Mesothelial cell of epicardium (in vitro differentiated cells): Measurements from ENCODE around the gene HCLS1. TPM values are rescaled to one million over a fixed set of nuclear protein-coding genes. Genes with fewer than 3 reads are reported as not detected.

Source experiments
- DNase-seq, 2 experiments: peaks; one replicate each; pipeline ENCODE4 v3.0.0; 2021; ENCODE audit warnings: low spot score in 2 of 2; ENCODE audit not compliant: unreplicated experiment in 2 of 2
- H3K27ac Mint-ChIP-seq: 2 replicates; pipeline ENCODE4 v1.8.0; 2021; ENCODE audit warnings: mixed read lengths
- H3K27me3 Mint-ChIP-seq: 2 replicates; pipeline ENCODE4 v1.8.0; 2021; ENCODE audit warnings: low read depth, mixed read lengths
- H3K36me3 Mint-ChIP-seq: 2 replicates; pipeline ENCODE4 v1.8.0; 2021; ENCODE audit warnings: mixed read lengths
- H3K4me1 Mint-ChIP-seq: 2 replicates; pipeline ENCODE4 v1.8.0; 2021; ENCODE audit warnings: mixed read lengths
- H3K4me3 Mint-ChIP-seq: 2 replicates; pipeline ENCODE4 v1.8.0; 2021; ENCODE audit warnings: mild to moderate bottlenecking, moderate library complexity, mixed read lengths
- H3K9me3 Mint-ChIP-seq: 2 replicates; pipeline ENCODE4 v1.8.0; 2021; ENCODE audit warnings: mixed read lengths
- total RNA-seq: library from RNA; stranded (reverse); gene quantifications from 3 replicates; pipeline ENCODE4 v1.2.1, GENCODE V29; 2021
- TF ChIP-seq, protein P1 (sequence below): fragments of 200-600 bp; sonication (generic); IDR thresholded peaks from one replicate; pipeline ENCODE4 v1.5.0; 2021; ENCODE audit warnings: antibody characterized with exemption; ENCODE audit not compliant: unreplicated experiment

Gene HCLS1
- 2.9 to 3.2 TPM (median 3.0 TPM) in 3 replicates for total RNA-seq

- H3K27me3 Mint-ChIP-seq, result no peaks in the 10 kb centered on the region
- no peaks in the 10 kb centered on the region for H3K9me3 Mint-ChIP-seq
- TF ChIP-seq, protein P1, sequence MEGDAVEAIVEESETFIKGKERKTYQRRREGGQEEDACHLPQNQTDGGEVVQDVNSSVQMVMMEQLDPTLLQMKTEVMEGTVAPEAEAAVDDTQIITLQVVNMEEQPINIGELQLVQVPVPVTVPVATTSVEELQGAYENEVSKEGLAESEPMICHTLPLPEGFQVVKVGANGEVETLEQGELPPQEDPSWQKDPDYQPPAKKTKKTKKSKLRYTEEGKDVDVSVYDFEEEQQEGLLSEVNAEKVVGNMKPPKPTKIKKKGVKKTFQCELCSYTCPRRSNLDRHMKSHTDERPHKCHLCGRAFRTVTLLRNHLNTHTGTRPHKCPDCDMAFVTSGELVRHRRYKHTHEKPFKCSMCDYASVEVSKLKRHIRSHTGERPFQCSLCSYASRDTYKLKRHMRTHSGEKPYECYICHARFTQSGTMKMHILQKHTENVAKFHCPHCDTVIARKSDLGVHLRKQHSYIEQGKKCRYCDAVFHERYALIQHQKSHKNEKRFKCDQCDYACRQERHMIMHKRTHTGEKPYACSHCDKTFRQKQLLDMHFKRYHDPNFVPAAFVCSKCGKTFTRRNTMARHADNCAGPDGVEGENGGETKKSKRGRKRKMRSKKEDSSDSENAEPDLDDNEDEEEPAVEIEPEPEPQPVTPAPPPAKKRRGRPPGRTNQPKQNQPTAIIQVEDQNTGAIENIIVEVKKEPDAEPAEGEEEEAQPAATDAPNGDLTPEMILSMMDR, result no peak
- peak within 1 kb of the TSS; percentile 72 for H3K27ac Mint-ChIP-seq
- H3K4me3 Mint-ChIP-seq, result no peak within 1 kb of the TSS
- peaks cover 19% of the 10 kb centered on the region for H3K4me1 Mint-ChIP-seq
- no peak for DNase-seq
- peaks cover 18% of the 10 kb centered on the region for H3K36me3 Mint-ChIP-seq
Observed at GRCh38 chr3:121660356-121661171, at the start of gene HCLS1. TSS of gene HCLS1 (minus strand) at chr3:121660903. CDS start at chr3:121658347, 2,556 bp downstream.

- no peaks in the 10 kb centered on the region for H3K27me3 Mint-ChIP-seq
- H3K4me1 Mint-ChIP-seq, result no peaks in the 10 kb centered on the region
- no peak for DNase-seq
- H3K9me3 Mint-ChIP-seq, result peaks cover 8% of the 10 kb centered on the region
- no peak overlapping the region for H3K4me3 Mint-ChIP-seq
- H3K36me3 Mint-ChIP-seq, result peaks cover 56% of the 10 kb centered on the region
- no peak overlapping the region for H3K27ac Mint-ChIP-seq
- TF ChIP-seq, protein P1, result no peak
Observed at GRCh38 chr3:121710347-121710746, 49.6 kb upstream of the HCLS1 start.

DNA sequence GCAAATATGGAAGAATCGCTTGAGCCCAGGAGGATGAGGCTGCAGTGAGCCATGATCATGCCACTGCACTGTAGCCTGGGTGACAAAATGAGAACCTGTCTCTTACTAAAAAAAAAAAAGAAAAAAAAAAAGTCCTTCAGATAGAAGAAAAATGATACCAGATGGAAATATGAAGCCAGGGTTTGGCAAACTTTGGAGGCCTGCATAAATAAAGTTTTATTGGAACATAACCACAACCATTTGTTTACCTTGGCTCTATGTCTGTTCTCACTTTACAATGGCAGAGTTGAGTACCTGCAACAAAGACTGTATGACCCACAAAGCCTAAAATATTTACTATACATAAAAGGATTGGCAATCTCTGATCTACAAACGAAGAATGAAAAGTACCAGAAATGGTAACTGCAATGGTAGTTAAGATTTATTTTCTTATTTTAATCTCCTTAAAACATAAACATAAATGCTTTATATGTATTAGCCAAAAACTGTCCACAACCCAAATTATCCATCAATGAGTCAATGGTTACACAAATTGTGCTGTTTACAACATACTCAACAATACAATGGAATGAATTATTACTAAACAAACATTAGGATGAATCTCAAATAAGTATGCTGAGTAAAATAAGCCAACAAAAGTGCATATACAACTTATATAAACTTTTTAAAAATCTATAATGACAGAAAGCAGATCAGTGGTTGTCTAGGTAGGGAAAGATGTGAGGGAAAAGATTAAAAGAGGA lies 47.0 kb upstream of the HCLS1 start:
- Mint-ChIP-seq H3K4me1 (no peaks in the 10 kb centered on the region), H3K27ac (no peak overlapping the region), H3K9me3 (peaks cover 18% of the 10 kb centered on the region), H3K27me3 (no peaks in the 10 kb centered on the region), H3K36me3 (peaks cover 59% of the 10 kb centered on the region), H3K4me3 (no peak overlapping the region)
- TF ChIP-seq, protein P1, result no peak
- DNase-seq, result no peak

DNA sequence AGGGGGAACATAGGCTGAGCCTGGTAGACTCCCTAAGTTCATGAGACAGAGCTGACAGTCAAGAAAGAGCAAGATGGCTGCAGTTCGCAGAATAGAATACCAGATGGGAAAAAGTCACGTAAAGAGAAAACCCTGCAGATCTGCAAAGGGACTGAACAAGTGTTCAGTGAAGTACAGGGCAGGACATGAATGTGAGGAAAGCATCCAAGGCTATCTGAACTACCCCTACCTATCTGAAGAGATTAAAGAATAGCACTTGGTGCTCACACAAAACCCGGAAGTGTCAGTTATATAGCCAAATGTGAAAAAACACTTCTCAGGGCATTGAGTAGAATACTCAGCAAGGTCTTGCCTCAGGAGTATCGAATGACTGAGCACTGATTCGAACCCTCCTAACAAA lies 44.8 kb upstream of the HCLS1 start:
- no peak for DNase-seq
- Mint-ChIP-seq H3K4me1 (no peaks in the 10 kb centered on the region), H3K4me3 (no peak overlapping the region)

GRCh38 chr3:121703973-121704372 lies 43.3 kb upstream of the HCLS1 start:
- peaks cover 45% of the 10 kb centered on the region for H3K36me3 Mint-ChIP-seq
- H3K4me3 Mint-ChIP-seq, result no peak overlapping the region
- H3K9me3 Mint-ChIP-seq, result peaks cover 14% of the 10 kb centered on the region

More for the DNA sequence above, 44.8 kb upstream of the HCLS1 start:
- H3K27ac Mint-ChIP-seq, result no peak overlapping the region
- TF ChIP-seq, protein P1, result no peak
- H3K9me3 Mint-ChIP-seq, result peaks cover 18% of the 10 kb centered on the region
- no peaks in the 10 kb centered on the region for H3K27me3 Mint-ChIP-seq
- peaks cover 57% of the 10 kb centered on the region for H3K36me3 Mint-ChIP-seq

More at GRCh38 chr3:121703973-121704372, 43.3 kb upstream of the HCLS1 start:
- TF ChIP-seq, protein P1, result no peak
- H3K4me1 Mint-ChIP-seq, result no peaks in the 10 kb centered on the region
- H3K27ac Mint-ChIP-seq, result no peak overlapping the region
- no peaks in the 10 kb centered on the region for H3K27me3 Mint-ChIP-seq
- no peak for DNase-seq
